ENCODE data around the gene GIT1. TPM values are rescaled to one million over a fixed set of nuclear protein-coding genes. Genes with fewer than 3 reads are reported as not detected.
A peak's percentile ranks its signal among the peaks of the same experiment; 100 is the strongest.

The GIT1 gene
- total RNA-seq, 1 experiment from 2014 or later = 24.2 TPM

DNA sequence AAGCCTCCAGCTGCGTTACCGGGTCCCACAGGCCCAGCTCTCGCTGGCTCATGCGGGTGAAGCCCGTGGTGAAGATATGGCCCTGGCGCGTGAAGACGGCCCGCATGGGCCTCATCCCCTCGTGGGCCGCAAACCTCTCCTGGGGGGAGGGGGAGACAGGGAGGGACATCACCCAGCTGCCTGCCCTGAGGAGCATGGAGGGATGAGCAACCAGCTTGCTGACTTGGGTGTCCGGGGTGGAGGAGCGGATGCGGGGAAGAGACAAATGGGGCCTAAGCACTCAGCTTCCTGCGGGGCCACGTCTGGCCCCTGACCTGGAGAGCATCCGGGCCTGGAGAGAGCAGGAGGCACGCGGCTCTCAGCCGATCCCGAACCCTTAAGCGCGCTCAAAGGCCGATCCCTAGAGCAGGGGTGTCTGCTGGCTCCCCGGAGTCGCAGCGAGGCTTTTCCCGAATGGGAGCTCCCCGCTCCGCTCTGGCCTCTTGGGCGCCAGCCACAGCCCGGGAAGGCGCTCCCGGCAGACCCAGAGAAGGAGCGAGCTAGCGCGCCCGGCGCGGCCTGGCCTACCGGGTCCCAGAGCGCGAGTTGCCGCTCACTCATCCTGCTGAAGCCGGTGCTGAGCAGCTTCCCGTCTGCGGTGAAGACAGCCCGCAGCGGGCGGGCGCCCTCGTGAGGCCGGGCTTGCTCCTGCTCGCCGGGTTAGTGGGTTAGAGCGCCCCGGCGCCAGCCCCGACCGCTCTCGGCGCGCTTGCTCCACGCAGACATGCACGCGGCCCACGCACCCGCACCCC is 28.2 kb upstream of the GIT1 start:
- H3K4me3 ChIP-seq (ENCODE audit: low read length) = peak overlapping the region; percentile 66
- H3K4me2 ChIP-seq (ENCODE audit: low read length) = peak overlapping the region; percentile 82
- no peaks in the 10 kb centered on the region for H4K20me1 ChIP-seq (ENCODE audit: low read length)
- ATAC-seq (peak; percentile 59), DNase-seq (peak; percentile 74)
- no peak overlapping the region for H3K27ac ChIP-seq (ENCODE audit: low read length)
- intact Hi-C loops (cut with micrococcal nuclease) = loop anchor here (2.0 kb wide), 1 partner anchor 37 kb away; no protein-coding TSS in a partner anchor
- H3K4me1 ChIP-seq (ENCODE audit: insufficient read depth, low read length) = peaks cover 25% of the 10 kb centered on the region
- no peaks in the 10 kb centered on the region for H3K9me2 ChIP-seq (replicated peaks; ENCODE audit: low read length)
- peak overlapping the region; percentile 67 for H3K9ac ChIP-seq (ENCODE audit: low read length)
- H3F3A ChIP-seq (ENCODE audit: low read length, unreplicated experiment) = no peaks in the 10 kb centered on the region
- ChIA-PET CTCF (interaction anchor here (0.6 to 2.3 kb wide), 7 partner anchors 22 to 248 kb away, joined by 3 to 26 read pairs (median 4); partner anchors contain the start of gene ANKRD13B), POLR2A (ENCODE audit: unreplicated experiment) (interaction anchor here (0.6 kb wide), 1 partner anchor 47 kb away, joined by 5 read pairs; no protein-coding TSS in a partner anchor)
- H3K9me3 ChIP-seq (ENCODE audit: low read length) = no peaks in the 10 kb centered on the region
- TF ChIP-seq EZH2phosphoT487 (IDR thresholded peaks at IDR 0.05; ENCODE audit: borderline replicate concordance, low read length) = no peak
- TF ChIP-seq, protein P1, sequence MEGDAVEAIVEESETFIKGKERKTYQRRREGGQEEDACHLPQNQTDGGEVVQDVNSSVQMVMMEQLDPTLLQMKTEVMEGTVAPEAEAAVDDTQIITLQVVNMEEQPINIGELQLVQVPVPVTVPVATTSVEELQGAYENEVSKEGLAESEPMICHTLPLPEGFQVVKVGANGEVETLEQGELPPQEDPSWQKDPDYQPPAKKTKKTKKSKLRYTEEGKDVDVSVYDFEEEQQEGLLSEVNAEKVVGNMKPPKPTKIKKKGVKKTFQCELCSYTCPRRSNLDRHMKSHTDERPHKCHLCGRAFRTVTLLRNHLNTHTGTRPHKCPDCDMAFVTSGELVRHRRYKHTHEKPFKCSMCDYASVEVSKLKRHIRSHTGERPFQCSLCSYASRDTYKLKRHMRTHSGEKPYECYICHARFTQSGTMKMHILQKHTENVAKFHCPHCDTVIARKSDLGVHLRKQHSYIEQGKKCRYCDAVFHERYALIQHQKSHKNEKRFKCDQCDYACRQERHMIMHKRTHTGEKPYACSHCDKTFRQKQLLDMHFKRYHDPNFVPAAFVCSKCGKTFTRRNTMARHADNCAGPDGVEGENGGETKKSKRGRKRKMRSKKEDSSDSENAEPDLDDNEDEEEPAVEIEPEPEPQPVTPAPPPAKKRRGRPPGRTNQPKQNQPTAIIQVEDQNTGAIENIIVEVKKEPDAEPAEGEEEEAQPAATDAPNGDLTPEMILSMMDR (conservative IDR thresholded peaks at IDR 0.05; ENCODE audit: low read depth, low read length) = peak; percentile 73
- BruUV-seq (replicated peaks) = no TSS peak
- peak overlapping the region; percentile 93 for H2AFZ ChIP-seq (ENCODE audit: low read length)
- no peaks in the 10 kb centered on the region for H3K79me2 ChIP-seq (ENCODE audit: low read length)
- H3K36me3 ChIP-seq (ENCODE audit: low read depth, low read length) = no peaks in the 10 kb centered on the region
- H3K27me3 ChIP-seq (ENCODE audit: low read length) = no peaks in the 10 kb centered on the region

DNA sequence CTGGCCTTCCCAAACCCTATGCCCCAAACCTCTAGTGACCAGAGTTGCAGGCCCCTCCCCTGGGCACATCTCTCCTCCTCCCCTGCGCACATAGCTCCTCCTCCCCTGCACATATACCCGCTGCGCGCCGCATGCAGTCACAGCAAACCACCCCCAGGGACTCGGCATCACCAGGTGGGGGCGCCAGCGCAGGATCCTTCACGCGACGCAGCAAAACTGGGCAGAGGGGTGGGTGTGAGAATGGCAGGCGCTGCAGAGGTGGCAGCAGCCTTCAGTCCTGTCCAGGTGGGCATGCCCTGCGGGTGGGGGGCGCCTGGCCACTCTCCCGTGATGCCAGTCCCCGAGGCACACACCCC is 27.7 kb upstream of the GIT1 start:
- TF ChIP-seq, protein P1 (conservative IDR thresholded peaks at IDR 0.05; ENCODE audit: low read depth, low read length) = peak; percentile 81
- no peak for TF ChIP-seq EZH2 (IDR thresholded peaks at IDR 0.05; ENCODE audit: low read length, unreplicated experiment)
- ATAC-seq (peak; percentile 71), DNase-seq (peak; percentile 81)
- no peaks in the 10 kb centered on the region for H4K20me1 ChIP-seq (ENCODE audit: low read length)
- H3K4me3 ChIP-seq (ENCODE audit: low read length) = peak overlapping the region; percentile 66
- CTCF ChIA-PET = interaction anchor here (0.5 to 2.3 kb wide), 10 partner anchors 21 to 830 kb away, joined by 3 to 26 read pairs (median 4); partner anchors contain the start of genes ANKRD13B and SSH2
- peak overlapping the region; percentile 93 for H2AFZ ChIP-seq (ENCODE audit: low read length)
- no peaks in the 10 kb centered on the region for H3K9me3 ChIP-seq (ENCODE audit: low read length)
- H3K9me2 ChIP-seq (replicated peaks; ENCODE audit: low read length) = no peaks in the 10 kb centered on the region
- H3K9ac ChIP-seq (ENCODE audit: low read length) = peak overlapping the region; percentile 67
- no peaks in the 10 kb centered on the region for H3F3A ChIP-seq (ENCODE audit: low read length, unreplicated experiment)
- no peak overlapping the region for H3K27ac ChIP-seq (ENCODE audit: low read length)
- POLR2A ChIA-PET (ENCODE audit: unreplicated experiment) = interaction anchor here (0.6 kb wide), 1 partner anchor 204 kb away, joined by 3 read pairs; no protein-coding TSS in a partner anchor
- peaks cover 25% of the 10 kb centered on the region for H3K4me1 ChIP-seq (ENCODE audit: insufficient read depth, low read length)
- H3K79me2 ChIP-seq (ENCODE audit: low read length) = no peaks in the 10 kb centered on the region
- intact Hi-C loops (cut with micrococcal nuclease) = no loop called here
- no peaks in the 10 kb centered on the region for H3K27me3 ChIP-seq (ENCODE audit: low read length)
- BruUV-seq (replicated peaks) = no TSS peak
- no peaks in the 10 kb centered on the region for H3K36me3 ChIP-seq (ENCODE audit: low read depth, low read length)
- H3K4me2 ChIP-seq (ENCODE audit: low read length) = peak overlapping the region; percentile 82
